NT2/D1 (cell line): ENCODE data around the gene AURKA.
A peak's percentile ranks its signal among the peaks of the same experiment; 100 is the strongest.

Experiments
- DNase-seq: peaks from one replicate; pipeline ENCODE4 v3.0.0-alpha.2; 2011; ENCODE audit warnings: low read depth, low spot score
- H3K27me3 ChIP-seq: 2 replicates; pipeline ENCODE4 v1.6.0; 2011; ENCODE audit warnings: mild to moderate bottlenecking; ENCODE audit not compliant: insufficient read length, insufficient read depth
- H3K36me3 ChIP-seq: 2 replicates; pipeline ENCODE4 v1.6.1; 2011; ENCODE audit warnings: mild to moderate bottlenecking, low read length, mixed read lengths; ENCODE audit not compliant: insufficient read depth, insufficient read length
- H3K4me1 ChIP-seq: 2 replicates; pipeline ENCODE4 v1.5.1; 2011; ENCODE audit not compliant: insufficient read depth, insufficient read length
- H3K4me3 ChIP-seq: 2 replicates; pipeline ENCODE4 v1.5.1; 2011; ENCODE audit warnings: low read depth; ENCODE audit not compliant: insufficient read length
- H3K9ac ChIP-seq: 2 replicates; pipeline ENCODE4 v1.6.0; 2011; ENCODE audit warnings: low read depth; ENCODE audit not compliant: insufficient read length
- H3K9me3 ChIP-seq: 2 replicates; pipeline ENCODE4 v1.5.1; 2011; ENCODE audit warnings: mild to moderate bottlenecking, low read length; ENCODE audit not compliant: insufficient read depth
- SUZ12 ChIP-seq: IDR thresholded peaks from 2 replicates; pipeline ENCODE4 v1.6.1; 2011; ENCODE audit not compliant: insufficient read length, insufficient read depth; ENCODE audit errors: extremely low read depth
- YY1 ChIP-seq: IDR thresholded peaks from 2 replicates; pipeline ENCODE4 v1.6.1; 2011; ENCODE audit not compliant: insufficient read length, insufficient read depth
- ZNF274 ChIP-seq: IDR thresholded peaks from 2 replicates; pipeline ENCODE4 v1.6.1; 2011; ENCODE audit warnings: mild to moderate bottlenecking, low read depth, low read length

AURKA gene

GRCh38 chr20:56363491-56363890 is 28.5 kb downstream of the AURKA start:
- peaks cover 4% of the 10 kb centered on the region for H3K4me1 ChIP-seq
- no peak for TF ChIP-seq ZNF274
- no peak for TF ChIP-seq YY1
- TF ChIP-seq SUZ12: no peak

DNA sequence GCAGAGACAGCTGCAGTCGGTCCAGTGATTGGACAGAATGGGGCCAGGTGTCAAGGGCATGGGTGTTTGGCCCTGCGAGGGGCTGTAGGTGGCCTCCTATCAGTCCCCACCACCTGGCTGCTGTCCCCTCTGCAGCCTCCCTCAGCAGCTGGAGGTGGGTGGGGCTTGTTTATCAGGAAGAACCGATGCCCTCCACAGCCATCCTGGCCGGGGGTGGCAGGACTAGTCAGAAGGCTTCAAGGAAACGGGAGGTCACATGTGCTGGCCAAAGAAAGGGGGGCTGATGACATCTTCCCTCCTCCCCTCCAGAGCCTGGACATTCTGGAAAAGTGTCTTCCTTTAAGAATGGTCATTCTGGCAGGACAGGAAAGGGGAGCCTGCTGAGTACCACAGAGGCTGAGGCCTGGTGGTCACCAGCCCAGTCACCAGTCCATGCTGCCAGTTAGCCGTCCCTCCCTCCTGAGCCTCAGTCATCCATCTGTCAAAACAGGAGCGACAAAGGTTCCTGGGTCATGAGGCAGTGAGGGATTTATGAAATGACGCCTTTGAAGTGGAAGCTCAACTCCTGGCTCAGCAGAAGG is 29.1 kb downstream of the AURKA start:
- H3K9ac ChIP-seq: no peak overlapping the region
- no peak for TF ChIP-seq YY1
- TF ChIP-seq SUZ12: no peak
- TF ChIP-seq ZNF274: no peak
- no peaks in the 10 kb centered on the region for H3K9me3 ChIP-seq
- H3K4me3 ChIP-seq: no peak overlapping the region
- peaks cover 4% of the 10 kb centered on the region for H3K4me1 ChIP-seq
- no peak for DNase-seq
- peaks cover 32% of the 10 kb centered on the region for H3K36me3 ChIP-seq
- no peaks in the 10 kb centered on the region for H3K27me3 ChIP-seq

More at GRCh38 chr20:56363491-56363890, 28.5 kb downstream of the AURKA start:
- H3K9ac ChIP-seq: no peak overlapping the region
- no peaks in the 10 kb centered on the region for H3K27me3 ChIP-seq
- no peaks in the 10 kb centered on the region for H3K9me3 ChIP-seq
- no peak for DNase-seq
- peaks cover 36% of the 10 kb centered on the region for H3K36me3 ChIP-seq
- no peak overlapping the region for H3K4me3 ChIP-seq

GRCh38 chr20:56361900-56362299 is 30.1 kb downstream of the AURKA start:
- Histone ChIP-seq H3K9ac (no peak overlapping the region), H3K27me3 (no peaks in the 10 kb centered on the region), H3K4me1 (peaks cover 4% of the 10 kb centered on the region), H3K9me3 (no peaks in the 10 kb centered on the region), H3K36me3 (peaks cover 26% of the 10 kb centered on the region), H3K4me3 (no peak overlapping the region)
- no peak for TF ChIP-seq SUZ12
- no peak for TF ChIP-seq YY1
- TF ChIP-seq ZNF274: no peak
- no peak for DNase-seq

GRCh38 chr20:56360908-56361205 is 31.2 kb downstream of the AURKA start:
- Histone ChIP-seq H3K4me3 (no peak overlapping the region), H3K9me3 (no peaks in the 10 kb centered on the region), H3K4me1 (peaks cover 4% of the 10 kb centered on the region), H3K9ac (no peak overlapping the region), H3K36me3 (peaks cover 19% of the 10 kb centered on the region), H3K27me3 (no peaks in the 10 kb centered on the region)
- TF ChIP-seq ZNF274 (no peak), SUZ12 (no peak), YY1 (no peak)
- DNase-seq: no peak

- TF ChIP-seq ZNF274 (no peak), YY1 (no peak), SUZ12 (no peak)
- DNase-seq: no peak
- H3K4me1 ChIP-seq: peaks cover 4% of the 10 kb centered on the region
- H3K36me3 ChIP-seq: peaks cover 14% of the 10 kb centered on the region
- H3K4me3 ChIP-seq: peak overlapping the region; percentile 93
- peak overlapping the region; percentile 91 for H3K9ac ChIP-seq
- no peaks in the 10 kb centered on the region for H3K27me3 ChIP-seq
- no peaks in the 10 kb centered on the region for H3K9me3 ChIP-seq
Observed at GRCh38 chr20:56360133-56360907, 31.7 kb downstream of the AURKA start.

- H3K9me3 ChIP-seq: no peaks in the 10 kb centered on the region
- peak overlapping the region; percentile 91 for H3K9ac ChIP-seq
- peaks cover 4% of the 10 kb centered on the region for H3K4me1 ChIP-seq
- no peak for TF ChIP-seq ZNF274
- no peak for TF ChIP-seq YY1
- no peak for TF ChIP-seq SUZ12
- no peak for DNase-seq
- H3K27me3 ChIP-seq: no peaks in the 10 kb centered on the region
- H3K4me3 ChIP-seq: peak overlapping the region; percentile 93
- peaks cover 8% of the 10 kb centered on the region for H3K36me3 ChIP-seq
Observed at GRCh38 chr20:56359212-56360132, 32.5 kb downstream of the AURKA start.

- Histone ChIP-seq H3K36me3 (peaks cover 8% of the 10 kb centered on the region), H3K4me1 (peaks cover 4% of the 10 kb centered on the region), H3K9ac (peak within 1 kb of the TSS; percentile 91), H3K4me3 (peak within 1 kb of the TSS; percentile 93), H3K27me3 (no peaks in the 10 kb centered on the region), H3K9me3 (no peaks in the 10 kb centered on the region)
- TF ChIP-seq SUZ12: no peak
- no peak for TF ChIP-seq ZNF274
- TF ChIP-seq YY1: no peak
- DNase-seq: peak; percentile 84
Observed at GRCh38 chr20:56358600-56359211, 33.3 kb downstream of the AURKA start, which contains the start of gene FAM210B. Gene FAM210B (plus strand): TSS chr20:56358974. CDS start chr20:56359006, 32 bp downstream.
